ENCODE results near the gene CTRB1.

DNA sequence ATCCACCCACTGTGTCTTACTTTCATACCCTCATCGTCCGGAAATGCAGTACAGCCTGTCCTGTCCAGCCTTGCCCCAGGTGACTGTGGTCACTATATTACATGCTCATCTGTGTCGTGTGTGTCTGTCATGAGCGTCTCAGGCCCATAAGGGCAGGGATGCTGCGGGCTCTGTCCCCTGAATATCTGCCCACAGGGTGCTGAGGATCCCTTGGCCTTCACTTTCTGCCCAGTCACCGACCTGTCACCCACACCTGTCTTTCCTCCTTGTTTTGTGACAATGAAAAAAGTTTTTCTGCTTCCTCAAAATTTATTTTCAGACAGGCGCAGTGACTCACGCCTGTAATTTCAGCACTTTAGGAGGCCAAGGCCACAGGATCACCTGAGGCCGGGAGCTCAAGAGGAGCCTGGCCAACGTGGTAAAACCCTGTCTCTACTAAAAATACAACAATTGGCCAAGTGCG lies 1.4 kb upstream of the CTRB1 start:
- TF ChIP-seq GATA2 (IDR thresholded peaks at IDR 0.05; ENCODE audit: low read depth, low read length) (no peak), GATA3 (IDR thresholded peaks at IDR 0.05; ENCODE audit: low read depth, low read length) (no peak)

All from SH-SY5Y (cell line).